B cell (primary cell): ENCODE results near the gene FRZB. TPM values are rescaled to one million over a fixed set of nuclear protein-coding genes. Genes with fewer than 3 reads are reported as not detected.

Experiments
- ATAC-seq: fragments of 200-7000 bp; cut with Tn5 transposase; one replicate; pipeline ENCODE4 v1.10.0; 2021; ENCODE audit warnings: low read depth, mild to moderate bottlenecking, moderate number of reproducible peaks, moderate library complexity
- CTCF ChIA-PET: fragments of 350-600 bp; sonication (Branson Sonifier 250); formaldehyde crosslinking; loops from one replicate; lab custom pipeline; 2021; ENCODE audit warnings: antibody characterized with exemption, inconsistent platforms; lab: Charles Lee
- POLR2A ChIA-PET: fragments of 350-600 bp; sonication (Branson Sonifier 250); formaldehyde crosslinking; loops from one replicate; lab custom pipeline; 2021; ENCODE audit warnings: antibody characterized with exemption; lab: Charles Lee
- DNase-seq: peaks from one replicate; pipeline ENCODE4 v3.0.0; 2013
- H2AFZ ChIP-seq: 2 replicates; pipeline ENCODE4 v1.6.1; 2012; ENCODE audit warnings: mild to moderate bottlenecking, low read depth, low read length; ENCODE audit not compliant: insufficient read depth, poor library complexity, severe bottlenecking
- H3K27ac ChIP-seq, 2 donors: 1 replicate in 1 of 2; 2 replicates in 1 of 2; pipeline ENCODE4 v1.5.1; 2012 to 2013; ENCODE audit warnings: low read length in 2 of 2, mild to moderate bottlenecking in 2 of 2, moderate library complexity in 1 of 2
- H3K27me3 ChIP-seq, 4 experiments: fragments of 200-600 bp in 1 of 4; sonication (generic) in 1 of 4; replicated peaks in 1 of 4; 1 replicate in 2 of 4; 2 replicates in 2 of 4; pipeline versions ENCODE4 v1.6.1 to v1.7.0; 2013 to 2016; ENCODE audit warnings: low read length in 3 of 4, mild to moderate bottlenecking in 2 of 4, mixed read lengths in 1 of 4, moderate library complexity in 1 of 4; ENCODE audit not compliant: insufficient read depth in 4 of 4, control insufficient read depth in 3 of 4; ENCODE audit errors: control extremely low read depth in 1 of 4
- H3K36me3 ChIP-seq, 2 experiments: replicated peaks in 1 of 2; 1 replicate in 1 of 2; 2 replicates in 1 of 2; pipeline versions ENCODE4 v1.6.1 to v1.7.1; 2013; ENCODE audit warnings: low read length in 1 of 2; ENCODE audit not compliant: insufficient read depth in 2 of 2, control insufficient read depth in 1 of 2; ENCODE audit errors: control extremely low read depth in 1 of 2, extremely low read depth in 1 of 2
- H3K4me1 ChIP-seq, 2 donors: fragments of 200-600 bp in 1 of 2; sonication (generic) in 1 of 2; 1 replicate in 1 of 2; 2 replicates in 1 of 2; pipeline versions ENCODE4 v1.5.1 to v1.6.1; 2013 to 2017; ENCODE audit warnings: low read length in 2 of 2; ENCODE audit not compliant: control insufficient read depth in 2 of 2, insufficient read depth in 2 of 2
- H3K4me2 ChIP-seq: replicated peaks from 2 replicates; pipeline ENCODE3; 2012; ENCODE audit warnings: mild to moderate bottlenecking, low read depth, low read length; ENCODE audit not compliant: poor library complexity, severe bottlenecking
- H3K4me3 ChIP-seq, 5 experiments: fragments of 200-600 bp in 1 of 5; sonication (generic) in 1 of 5; 1 replicate in 3 of 5; 2 replicates in 2 of 5; pipeline versions ENCODE4 v1.5.1 to v1.7.0; 2011 to 2016; ENCODE audit warnings: low read length in 4 of 5, mild to moderate bottlenecking in 4 of 5, low read depth in 2 of 5, control low read depth in 1 of 5, moderate library complexity in 1 of 5; ENCODE audit not compliant: insufficient read depth in 1 of 5; ENCODE audit errors: control extremely low read depth in 1 of 5, extremely low read depth in 1 of 5
- H3K79me2 ChIP-seq: fragments of 200-600 bp; sonication (generic); one replicate; pipeline ENCODE4 v1.6.0; 2016; ENCODE audit warnings: low read length; ENCODE audit not compliant: control insufficient read depth, insufficient read depth
- H3K9ac ChIP-seq: fragments of 200-600 bp; sonication (generic); 2 replicates; pipeline ENCODE4 v1.6.1; 2017; ENCODE audit warnings: mild to moderate bottlenecking, low read length, moderate library complexity
- H3K9me3 ChIP-seq, 3 donors: one replicate each; pipeline versions ENCODE4 v1.6.1 to v1.7.1; 2013; ENCODE audit warnings: low read length in 2 of 3; ENCODE audit not compliant: control insufficient read depth in 2 of 3, insufficient read depth in 1 of 3; ENCODE audit errors: control extremely low read depth in 1 of 3
- H4K20me1 ChIP-seq: 2 replicates; pipeline ENCODE4 v1.6.0; 2012; ENCODE audit warnings: mild to moderate bottlenecking, low read length; ENCODE audit not compliant: insufficient read depth, control insufficient read depth, poor library complexity, severe bottlenecking
- H3K27ac Mint-ChIP-seq: one replicate; pipeline ENCODE4 v1.8.0; 2021; ENCODE audit warnings: mixed read lengths
- H3K27me3 Mint-ChIP-seq: one replicate; pipeline ENCODE4 v1.8.0; 2021; ENCODE audit warnings: mixed read lengths
- H3K4me1 Mint-ChIP-seq: one replicate; pipeline ENCODE4 v1.8.0; 2021; ENCODE audit warnings: mixed read lengths
- H3K4me3 Mint-ChIP-seq: one replicate; pipeline ENCODE4 v1.8.0; 2021; ENCODE audit warnings: mixed read lengths
- H3K9me3 Mint-ChIP-seq: one replicate; pipeline ENCODE4 v1.8.0; 2022; ENCODE audit warnings: mixed read lengths; ENCODE audit not compliant: insufficient read depth
- CTCF ChIP-seq: fragments of 200-600 bp; IDR thresholded peaks from one replicate; pipeline ENCODE4 v1.8.0; 2022; ENCODE audit warnings: antibody characterized with exemption, mild to moderate bottlenecking
- EZH2 ChIP-seq: IDR thresholded peaks from 2 replicates; pipeline ENCODE4 v1.6.1; 2012; ENCODE audit warnings: borderline replicate concordance, low read depth, mild to moderate bottlenecking, moderate library complexity, low read length; ENCODE audit not compliant: insufficient read depth, poor library complexity, severe bottlenecking
- WGBS: methylation state at CpG from one replicate; pipeline ENCODE4 v1.1.5; 2013; ENCODE audit warnings: missing lambda C conversion rate; ENCODE audit not compliant: insufficient coverage; 5-methylcytosine and 5-hydroxymethylcytosine counted together
- intact Hi-C: fragments of 100-400 bp; cut with micrococcal nuclease; formaldehyde crosslinking; loops from one replicate; pipeline ENCODE4 v1.10.0; 2022
- polyA plus RNA-seq: library from polyadenylated mRNA; depleted of rRNA; stranded (reverse); fragments of >200 nt; gene quantifications from 2 replicates; pipeline ENCODE4 v1.2.3, GENCODE V29; 2012
- total RNA-seq, 2 donors: library from RNA; stranded (reverse); fragments of 120-200 nt in 1 of 2; gene quantifications; 1 replicate in 1 of 2; 2 replicates in 1 of 2; pipeline versions ENCODE4 v1.2.3 to v1.2.4, GENCODE V29; 2013 to 2022

The FRZB gene
- total and polyA plus RNA-seq, 2 donors (not counting 1 experiment from before 2014, with no cell fraction given), result 0.27 TPM; not detected in 1

- ChIA-PET CTCF (no interaction called here), POLR2A (no interaction called here)
- Histone ChIP-seq H3K27ac (no peak overlapping the region), H3K4me1 (no peaks in the 10 kb centered on the region), H3K4me2 (no peak overlapping the region), H4K20me1 (no peaks in the 10 kb centered on the region), H2AFZ (no peak overlapping the region), H3K9ac (no peak overlapping the region), H3K4me3 (no peak overlapping the region), H3K79me2 (no peaks in the 10 kb centered on the region), H3K27me3 (peaks cover 0 to 3% (median 0%) of the 10 kb centered on the region in 4 experiments), H3K36me3 (no peaks in the 10 kb centered on the region), H3K9me3 (no peaks in the 10 kb centered on the region)
- ATAC-seq (no peak), DNase-seq (no peak)
- Mint-ChIP-seq H3K4me3 (no peak overlapping the region), H3K27me3 (peaks cover 15% of the 10 kb centered on the region), H3K9me3 (no peaks in the 10 kb centered on the region), H3K27ac (no peak overlapping the region), H3K4me1 (no peaks in the 10 kb centered on the region)
- TF ChIP-seq CTCF (no peak), EZH2 (no peak)
- intact Hi-C loops, result no loop called here
These were observed 49.6 kb downstream of the FRZB start for GRCh38 chr2:182816866-182817265.

GRCh38 chr2:182814804-182815203 is 51.6 kb downstream of the FRZB start:
- TF ChIP-seq EZH2 (no peak), CTCF (no peak)
- Mint-ChIP-seq H3K27ac (no peak overlapping the region), H3K27me3 (peaks cover 12% of the 10 kb centered on the region), H3K4me1 (no peaks in the 10 kb centered on the region), H3K4me3 (no peak overlapping the region), H3K9me3 (no peaks in the 10 kb centered on the region)
- Histone ChIP-seq H2AFZ (no peak overlapping the region), H4K20me1 (no peaks in the 10 kb centered on the region), H3K9ac (no peak overlapping the region), H3K27me3 (peaks cover 0 to 3% (median 0%) of the 10 kb centered on the region in 4 experiments), H3K27ac (no peak overlapping the region), H3K79me2 (no peaks in the 10 kb centered on the region), H3K4me3 (no peak overlapping the region), H3K4me2 (no peak overlapping the region), H3K4me1 (no peaks in the 10 kb centered on the region), H3K9me3 (no peaks in the 10 kb centered on the region), H3K36me3 (no peaks in the 10 kb centered on the region)
- DNase-seq (no peak), ATAC-seq (no peak)
- CTCF ChIA-PET, result no interaction called here
- 84% methylated on average over 2 of the region's 3 CpGs for WGBS
- intact Hi-C loops, result no loop called here
- POLR2A ChIA-PET, result no interaction called here
